Measurements from ENCODE around the gene PDZD2.
"Not testable (repeated sequence)": the region's sequence is repeated elsewhere in the genome, so short reads cannot be mapped to it uniquely, and the experiment has no call there.

The PDZD2 gene

DNA sequence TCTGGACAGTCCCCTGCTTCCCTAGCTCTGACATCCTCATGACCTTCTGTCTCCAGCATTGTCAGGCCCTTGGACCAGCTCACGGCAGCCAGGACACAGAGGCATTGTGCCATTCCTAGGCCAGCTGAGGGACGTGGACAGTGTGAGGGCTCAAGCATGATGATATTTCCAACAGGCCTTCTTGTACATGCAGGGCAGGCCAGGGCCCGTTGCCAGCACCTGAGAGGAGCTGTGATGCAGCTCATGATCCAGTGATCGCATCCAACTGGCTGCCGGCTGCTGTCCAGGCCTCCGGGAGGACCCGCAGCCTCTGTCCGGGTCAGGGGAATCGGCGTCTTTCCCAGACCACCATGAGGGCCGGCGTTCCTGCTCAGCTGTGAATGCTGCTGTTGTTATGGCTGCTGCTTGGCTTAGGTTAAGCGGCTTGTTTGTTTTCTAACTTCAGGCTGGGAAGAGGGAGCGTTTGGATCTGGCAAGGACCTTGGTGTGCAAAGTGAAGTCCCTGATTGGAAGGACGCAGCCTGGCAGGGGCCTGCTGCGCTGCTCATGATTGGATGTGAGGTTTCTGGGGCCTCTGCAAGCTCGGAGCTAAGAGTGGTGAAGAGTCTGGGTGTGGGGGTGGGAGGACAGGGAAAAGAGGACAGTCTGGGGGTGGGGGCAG is 53.8 kb downstream of the PDZD2 start:
- DNase-seq, result no peak

DNA sequence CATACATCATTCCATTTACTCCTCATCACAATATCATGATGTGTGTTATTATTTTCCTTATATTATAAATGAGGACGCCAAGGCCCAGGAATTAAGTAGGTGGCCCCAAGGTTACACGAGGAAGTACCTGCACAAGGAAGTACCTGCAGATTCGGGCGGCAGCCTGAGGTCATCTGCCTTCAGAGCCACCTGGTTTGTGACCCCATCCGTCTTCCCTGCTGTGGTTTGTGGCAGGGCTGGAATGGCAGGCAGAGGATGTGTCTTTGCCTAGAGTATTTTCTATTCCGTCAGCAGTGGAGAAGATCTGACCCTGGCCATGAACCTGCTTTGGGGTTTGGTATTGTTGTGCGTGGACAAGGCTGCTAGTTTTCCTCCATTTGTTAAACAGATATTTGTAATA is 59.7 kb downstream of the PDZD2 start:
- DNase-seq, result no peak

DNA sequence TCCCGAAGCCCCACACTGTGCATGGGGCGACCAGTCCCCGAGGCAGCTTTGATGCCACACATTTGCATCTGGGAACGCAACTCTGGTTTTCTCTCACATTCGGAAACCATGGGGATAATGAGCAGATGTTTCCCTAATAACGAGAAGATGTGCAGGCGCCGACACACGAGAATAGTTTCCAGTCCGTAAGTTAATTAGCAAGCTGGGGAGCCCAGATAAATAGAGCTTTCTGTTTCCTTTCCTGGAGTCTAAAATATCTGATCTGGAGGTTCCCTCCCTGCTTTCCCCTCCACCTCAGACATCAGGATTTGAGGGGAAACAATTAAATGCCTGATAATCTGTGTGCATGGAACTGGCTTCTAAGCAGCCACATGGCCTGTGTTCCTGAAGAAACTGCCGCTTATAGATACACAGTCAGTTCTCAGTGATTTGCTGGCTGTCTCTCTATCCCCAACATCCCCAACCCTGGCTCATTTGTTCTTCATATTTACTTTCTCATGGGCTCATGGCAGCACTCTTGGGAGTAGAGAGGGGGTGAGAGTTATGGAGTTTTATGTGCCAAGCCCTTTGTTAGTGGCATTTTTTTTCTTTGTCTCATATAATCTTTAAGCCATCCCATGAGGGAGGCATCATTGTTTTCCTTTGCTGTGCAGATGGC is 62.8 kb downstream of the PDZD2 start:
- no peak for DNase-seq

DNA sequence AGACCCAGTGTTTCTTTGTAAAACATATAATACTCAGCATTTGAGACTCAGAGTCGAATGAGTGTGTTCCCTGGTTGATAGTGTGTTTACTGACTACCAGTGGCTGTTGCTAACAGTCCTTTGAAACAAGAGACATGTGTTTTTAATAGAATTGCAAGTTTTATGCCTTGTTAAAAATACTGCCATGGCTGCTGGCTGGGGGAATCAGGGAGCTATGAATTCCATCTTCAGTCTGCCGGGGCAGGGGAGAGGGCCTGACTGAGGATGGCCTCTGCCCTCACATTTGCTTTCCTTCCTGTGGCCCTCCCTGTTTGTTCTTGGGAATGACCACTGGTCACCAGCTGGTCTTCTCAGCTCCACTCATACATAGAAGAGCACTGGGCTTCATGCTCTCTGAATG is 63.8 kb downstream of the PDZD2 start:
- DNase-seq, result no peak

DNA sequence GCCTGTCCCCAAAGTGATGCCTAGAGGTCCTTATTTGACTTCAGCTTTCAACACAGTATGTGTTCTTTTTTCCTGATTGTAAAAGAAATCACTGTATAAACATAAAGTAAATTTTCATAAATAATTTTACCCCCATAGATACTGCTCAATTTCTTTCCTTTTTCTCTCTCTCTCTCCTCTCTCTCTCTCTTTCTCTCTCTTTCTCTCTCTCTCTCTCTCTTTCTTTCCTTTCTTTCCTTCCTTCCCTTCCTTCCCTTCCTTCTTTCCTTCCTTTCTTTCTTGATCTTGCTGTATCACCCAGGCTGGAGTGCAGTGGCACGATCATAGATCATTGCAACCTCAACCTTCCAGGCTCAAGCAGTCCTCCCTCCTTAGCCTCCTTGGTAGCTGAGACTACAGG is 64.8 kb downstream of the PDZD2 start:
- no peak for DNase-seq

DNA sequence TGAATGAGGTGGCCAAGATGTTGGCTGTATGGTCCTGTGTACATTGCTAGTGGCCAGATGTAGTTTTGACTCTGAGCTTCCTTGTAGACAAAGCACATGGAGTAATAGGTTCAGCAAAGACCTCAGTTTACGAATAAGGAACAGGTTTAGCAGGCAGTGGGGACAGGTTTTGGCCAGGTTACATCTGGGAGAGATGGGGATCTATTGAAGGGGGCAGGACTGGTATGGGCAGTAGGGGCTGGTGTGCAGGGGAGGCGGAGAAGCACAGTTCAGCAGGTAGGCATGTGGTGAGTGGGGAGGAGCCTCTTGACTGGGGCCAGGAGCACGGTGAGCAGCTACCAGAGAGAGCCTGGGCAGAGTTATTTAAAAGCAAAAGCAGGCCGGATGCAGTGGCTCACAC is 67.3 kb downstream of the PDZD2 start:
- no peak for DNase-seq

DNA sequence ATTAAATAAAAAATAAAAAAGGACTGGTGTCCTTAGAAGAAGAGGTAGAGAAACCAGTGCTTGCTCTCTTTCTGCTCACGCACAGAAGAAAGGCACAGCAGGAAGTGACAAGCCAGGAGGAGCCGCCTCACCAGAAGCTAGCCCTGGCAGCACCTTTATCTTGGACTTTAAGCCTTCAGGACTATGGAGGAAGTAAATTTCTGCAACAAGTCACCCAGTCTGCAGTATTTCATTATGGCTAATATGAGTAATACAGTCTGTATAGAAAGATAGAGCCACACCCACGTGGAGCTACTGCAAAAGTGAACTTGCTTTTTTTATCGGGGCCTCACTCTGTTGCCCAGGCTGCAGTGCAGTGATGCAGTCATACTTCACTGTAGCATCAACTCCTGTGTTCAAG is 68.4 kb downstream of the PDZD2 start:
- DNase-seq, result no peak

DNA sequence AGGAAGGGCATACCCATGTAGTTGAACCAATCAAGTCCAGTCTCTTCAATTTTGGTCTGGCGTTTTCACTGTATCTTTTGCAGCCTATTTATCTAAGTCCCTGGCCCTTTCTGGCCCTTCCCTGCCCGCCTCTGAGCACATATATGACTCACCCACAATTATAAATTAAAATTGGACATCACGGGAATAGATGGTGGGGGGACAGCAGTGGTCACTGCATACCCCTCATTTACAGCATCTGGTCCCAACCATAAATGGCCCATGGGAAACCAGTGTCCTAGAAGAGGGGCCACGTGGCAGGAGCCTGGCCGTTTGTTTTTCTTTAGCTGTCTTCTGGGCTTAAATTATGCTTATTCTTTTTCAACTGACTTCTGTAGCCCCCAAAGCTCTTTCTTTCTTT is 69.2 kb downstream of the PDZD2 start:
- DNase-seq, result no peak

DNA sequence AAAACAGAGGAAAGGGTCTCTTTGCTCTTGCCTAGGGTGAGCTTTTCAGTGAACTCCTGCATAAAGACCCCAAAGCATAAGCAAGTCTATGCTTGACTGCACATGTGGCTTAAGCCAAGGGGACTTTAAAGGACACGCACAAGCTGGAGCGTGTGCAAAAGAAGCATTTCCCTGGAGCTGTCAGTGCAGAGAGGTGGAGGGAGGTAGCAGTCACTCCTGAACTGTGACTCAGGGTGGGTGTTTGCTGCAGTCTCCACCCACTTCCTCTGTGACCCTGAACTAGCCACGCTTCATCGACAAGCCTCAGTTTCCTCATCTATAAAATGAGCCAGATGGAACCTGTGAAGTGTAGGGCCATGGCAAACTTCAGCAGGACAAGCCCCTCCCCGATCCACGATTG is 72.4 kb downstream of the PDZD2 start:
- DNase-seq, result no peak

DNA sequence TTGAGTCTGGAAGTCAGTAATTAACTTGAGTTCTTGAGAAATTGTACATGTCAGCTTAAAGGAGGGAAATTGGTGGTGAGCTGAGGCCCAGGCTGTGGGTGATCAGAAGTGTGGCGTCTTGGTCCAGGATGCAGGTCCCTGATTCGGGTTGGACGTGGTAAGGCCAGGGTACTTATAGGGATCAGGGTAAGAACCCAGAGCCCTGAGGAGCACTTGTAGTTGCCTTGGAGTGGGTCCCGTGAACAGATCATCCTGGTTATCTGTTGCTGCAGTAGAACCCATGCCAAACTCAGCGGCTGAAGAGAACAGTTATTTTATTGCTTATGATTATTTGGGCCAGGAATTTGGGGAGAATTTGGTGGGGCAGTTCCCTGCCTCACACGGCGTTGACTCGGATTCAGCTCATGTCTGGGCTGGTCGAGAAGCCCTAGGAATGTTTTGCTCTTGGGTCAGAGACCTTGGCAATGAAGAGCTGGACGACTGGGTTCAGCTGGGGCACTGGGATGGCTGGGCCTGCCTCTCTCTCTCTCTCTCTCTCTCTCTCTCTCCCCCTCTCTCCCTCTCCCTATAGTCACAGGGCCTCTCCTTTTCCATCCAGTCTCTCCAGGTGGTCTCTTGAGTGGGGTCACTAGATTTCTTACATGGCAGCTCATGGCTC is 73.1 kb downstream of the PDZD2 start:
- DNase-seq, result no peak

DNA sequence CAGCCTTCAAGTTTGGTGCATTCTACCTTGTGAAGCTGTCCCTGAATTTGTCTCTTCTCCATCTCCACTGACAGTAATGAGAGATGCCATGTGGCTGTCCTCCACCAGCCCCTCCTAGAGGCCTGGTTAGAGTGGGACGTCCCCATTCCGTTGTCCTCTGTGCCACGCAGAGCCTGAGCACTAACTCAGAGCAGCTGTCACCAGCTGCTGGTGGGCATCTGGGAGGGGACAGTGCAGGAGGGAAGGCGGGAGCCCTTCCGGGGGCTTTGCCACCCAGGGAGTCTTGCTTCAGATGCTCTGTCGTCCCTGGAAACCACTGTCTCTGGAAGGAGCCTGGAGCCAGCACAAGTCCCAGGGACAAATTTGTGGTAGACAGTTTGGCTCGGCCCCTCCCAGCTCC is 78.6 kb downstream of the PDZD2 start:
- no peak for DNase-seq

DNA sequence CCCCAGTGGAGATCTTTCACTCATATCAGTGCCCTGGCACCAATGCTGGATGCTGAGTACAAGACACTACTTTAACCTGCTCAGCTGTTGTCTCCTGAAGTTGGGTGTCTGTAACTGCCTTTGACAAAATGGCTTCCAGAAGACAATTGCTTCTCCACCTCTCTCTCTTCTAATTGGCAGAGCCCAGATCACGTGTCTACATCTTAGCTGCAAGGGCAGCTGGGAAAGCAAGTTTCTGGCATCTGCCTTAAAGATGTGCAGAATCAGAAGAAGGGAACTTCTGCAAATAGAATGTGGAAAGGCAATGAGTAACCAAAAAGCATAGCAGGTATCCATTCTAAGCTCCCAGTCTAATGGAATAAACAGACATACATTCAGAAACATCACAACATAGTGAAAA is 81.1 kb downstream of the PDZD2 start:
- DNase-seq, result no peak

DNA sequence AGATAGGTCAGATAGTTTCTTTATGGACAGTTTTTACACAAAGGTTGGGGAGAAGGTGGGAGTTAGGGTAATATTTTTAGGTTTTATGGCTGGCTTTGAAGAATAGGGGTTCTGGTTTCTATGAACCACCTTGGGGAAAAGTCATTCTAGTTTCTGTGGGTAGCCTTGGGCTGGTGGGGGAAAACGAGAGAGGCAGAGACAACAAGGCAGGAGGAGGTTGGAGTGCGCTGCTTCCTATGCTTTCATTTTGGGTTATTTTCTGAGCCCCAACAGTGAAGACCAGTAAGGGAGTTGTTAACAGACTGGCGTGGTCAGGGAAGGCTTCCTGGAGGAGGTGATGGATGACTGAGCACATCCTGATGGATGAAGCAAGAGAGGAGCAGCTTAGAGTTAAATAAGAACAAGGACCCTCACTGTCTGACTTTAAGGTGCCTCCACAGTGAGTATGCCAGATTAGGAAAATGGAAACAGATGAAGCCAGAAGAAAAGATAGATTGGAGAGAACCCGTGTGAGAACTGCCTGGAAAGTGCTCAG is 81.9 kb downstream of the PDZD2 start:
- DNase-seq, result no peak

DNA sequence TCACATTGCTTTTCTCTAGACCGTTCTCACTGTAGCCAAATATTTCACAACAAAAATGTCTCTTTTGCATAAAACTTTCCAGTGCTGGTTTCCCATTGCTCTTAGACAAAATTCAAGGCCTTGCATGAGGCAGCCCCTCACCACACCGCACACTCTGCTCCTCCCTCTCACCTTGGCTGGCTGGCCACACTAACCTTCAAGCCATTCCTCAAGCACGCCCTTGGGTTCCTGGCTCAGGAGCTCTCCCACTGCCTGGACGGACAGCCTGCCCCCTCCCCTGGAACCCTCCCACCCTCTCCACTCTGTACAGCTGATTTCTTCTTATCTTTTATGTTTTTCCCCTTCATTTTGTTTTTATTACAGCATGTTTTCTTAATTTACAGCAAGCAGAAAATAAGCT is 83.2 kb downstream of the PDZD2 start:
- no peak for DNase-seq

DNA sequence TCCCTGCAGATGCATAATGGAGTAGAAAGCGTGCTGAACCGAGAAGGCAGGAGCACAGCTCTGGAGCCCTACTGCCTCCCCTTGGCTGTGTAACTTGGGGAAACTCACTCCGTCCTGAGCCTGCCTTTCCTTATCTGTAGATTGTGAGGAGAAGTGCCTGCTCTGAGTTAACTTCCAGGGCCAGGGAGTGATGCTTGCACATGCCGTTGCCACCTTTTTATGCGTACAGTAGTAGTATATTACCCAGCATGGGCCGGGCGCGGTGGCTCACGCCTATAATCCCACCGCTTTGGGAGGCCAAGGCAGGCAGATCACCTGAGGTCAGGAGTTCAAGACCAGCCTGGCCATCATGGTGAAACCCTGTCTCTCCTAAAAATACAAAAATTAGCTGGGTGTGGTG is 87.1 kb downstream of the PDZD2 start:
- DNase-seq, result no peak

DNA sequence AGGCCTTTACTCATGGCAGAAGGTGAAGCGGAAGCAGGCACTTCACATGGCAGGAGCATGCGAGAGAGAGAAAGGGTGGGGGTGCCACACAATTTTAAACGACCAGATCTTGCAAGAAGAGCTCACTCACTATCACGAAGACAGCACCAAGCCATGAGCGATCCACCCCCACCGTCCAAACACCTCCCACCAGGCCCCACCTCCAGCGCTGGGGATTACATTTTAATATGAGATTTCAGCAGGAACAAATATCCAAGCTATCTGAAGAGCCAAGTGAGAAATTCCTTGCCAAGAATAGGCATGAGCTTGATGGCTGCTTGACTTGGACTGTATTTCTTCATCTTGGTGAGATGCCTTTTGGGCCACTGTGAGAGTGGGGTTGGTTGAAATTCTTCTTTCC is 88.0 kb downstream of the PDZD2 start:
- DNase-seq, result no peak

DNA sequence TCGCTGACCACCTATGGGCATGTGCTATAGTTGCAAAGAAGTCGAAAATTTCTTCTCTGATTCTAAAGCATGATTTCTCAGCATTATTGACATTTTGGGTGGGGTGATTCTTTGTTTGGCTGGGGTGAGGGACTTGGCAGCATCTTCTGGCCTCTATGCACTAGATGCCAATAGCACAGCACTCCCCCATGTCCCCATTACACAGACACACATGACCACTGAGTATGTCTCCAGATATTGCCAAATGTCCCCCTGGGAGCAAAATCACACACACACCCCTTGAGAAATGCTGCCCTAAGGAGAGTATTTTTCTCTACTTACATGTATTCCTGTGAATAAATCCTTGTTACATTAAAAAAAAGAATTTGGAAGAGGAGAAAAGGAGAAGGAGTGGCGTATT is 89.1 kb downstream of the PDZD2 start:
- no peak for DNase-seq

DNA sequence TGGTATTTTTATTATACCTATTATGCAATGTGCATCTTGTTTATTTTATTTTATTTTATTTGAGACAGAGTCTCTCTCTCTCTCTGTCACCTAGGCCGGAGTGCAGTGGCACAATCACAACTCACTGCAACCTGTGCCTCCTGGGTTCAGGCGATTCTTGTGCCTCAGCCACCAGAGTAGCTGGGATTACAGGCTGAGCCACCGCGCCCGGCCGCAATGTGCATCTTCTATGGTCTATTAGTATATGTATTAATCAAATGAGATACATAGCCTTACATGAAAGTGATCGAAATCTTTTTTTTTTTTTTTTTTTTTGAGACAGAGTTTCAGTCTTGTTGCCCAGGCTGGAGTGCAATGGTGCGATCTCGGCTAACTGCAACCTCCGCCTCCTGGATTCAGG is 89.9 kb downstream of the PDZD2 start:
- not testable (repeated sequence) for DNase-seq

DNA sequence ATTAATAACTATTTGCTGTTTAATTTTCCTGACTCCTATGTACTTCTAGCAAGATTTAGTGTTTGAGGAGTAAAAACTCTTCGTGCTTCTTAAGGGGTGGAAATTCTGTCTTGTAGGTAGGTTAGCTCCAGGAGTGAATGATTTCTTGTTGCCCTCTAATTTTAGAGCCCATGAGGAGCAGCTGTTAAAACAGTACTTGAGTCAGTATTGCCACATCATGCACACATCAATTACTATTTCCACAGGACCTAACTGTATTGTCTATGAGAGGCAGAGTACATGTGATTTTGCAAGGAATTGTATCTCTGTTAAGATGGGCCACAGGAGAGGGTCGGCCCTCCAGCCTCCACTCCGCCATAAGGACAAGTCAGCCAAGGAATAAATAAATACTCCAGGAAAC is 91.2 kb downstream of the PDZD2 start:
- peak; percentile 7 for DNase-seq

DNA sequence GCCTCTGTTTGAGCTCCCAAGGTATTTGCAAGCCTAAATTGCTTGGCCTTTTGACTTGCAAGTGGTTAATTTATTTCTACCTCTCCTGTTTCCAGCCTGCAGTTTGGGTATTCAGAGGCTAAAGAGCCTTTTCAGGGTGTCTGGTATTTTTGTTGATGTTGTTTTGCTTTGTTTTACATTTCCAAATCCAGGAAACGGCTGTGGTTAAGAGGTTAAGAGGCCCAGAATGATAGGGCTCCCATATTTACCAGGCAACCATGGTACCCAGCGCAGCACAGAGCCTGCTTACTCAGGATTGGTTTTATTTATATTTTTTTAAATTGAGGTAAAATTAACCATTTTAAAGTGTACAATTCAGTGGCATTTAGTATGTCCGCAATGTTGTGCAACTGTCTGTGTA is 92.1 kb downstream of the PDZD2 start:
- DNase-seq, result no peak

DNA sequence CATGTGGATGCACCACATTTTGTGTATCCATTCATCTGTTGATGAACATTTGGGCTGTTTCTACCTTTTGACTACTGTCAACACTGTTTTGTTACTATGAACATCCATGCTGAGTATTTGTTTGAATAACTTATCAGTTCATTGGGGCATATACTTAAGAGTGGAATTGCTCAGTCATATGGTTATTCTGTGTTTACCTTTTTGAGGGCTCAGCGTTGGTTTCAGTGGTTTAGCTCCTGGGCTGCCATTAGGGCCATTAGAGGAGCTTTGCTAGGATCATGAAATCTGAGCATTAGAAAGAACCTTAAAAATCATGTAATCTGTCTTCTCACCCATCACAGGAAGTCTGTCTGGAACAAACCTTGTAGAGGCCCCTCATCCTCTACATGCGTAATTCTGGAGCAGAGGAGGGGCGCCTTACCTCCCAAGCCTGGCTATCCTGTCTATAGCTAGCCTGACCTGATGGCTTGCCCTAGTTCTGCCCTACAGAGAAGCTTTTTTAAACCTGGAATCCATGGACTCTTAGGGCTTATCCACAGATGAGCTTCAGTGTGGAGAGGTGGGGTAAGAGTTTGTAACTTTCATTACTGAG is 92.9 kb downstream of the PDZD2 start:
- no peak for DNase-seq

DNA sequence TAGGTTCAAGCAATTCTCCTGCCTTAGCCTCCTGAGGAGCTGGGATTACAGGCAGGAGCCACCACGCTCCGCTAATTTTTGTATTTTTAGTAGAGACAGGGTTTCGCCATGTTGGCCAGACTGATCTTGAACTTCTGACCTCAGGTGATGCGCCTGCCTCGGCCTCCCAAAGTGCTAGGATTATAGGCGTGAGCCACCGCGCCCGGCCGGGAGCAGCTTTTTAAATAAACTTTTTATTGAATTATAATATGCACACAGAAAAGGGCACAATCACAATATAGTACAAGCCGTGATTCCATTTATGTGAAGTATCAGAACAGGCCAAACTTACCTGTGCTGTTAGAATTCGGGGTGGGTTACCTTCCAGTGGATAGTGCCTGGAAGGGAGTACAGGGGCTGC is 93.9 kb downstream of the PDZD2 start:
- DNase-seq, result not testable (repeated sequence)

DNA sequence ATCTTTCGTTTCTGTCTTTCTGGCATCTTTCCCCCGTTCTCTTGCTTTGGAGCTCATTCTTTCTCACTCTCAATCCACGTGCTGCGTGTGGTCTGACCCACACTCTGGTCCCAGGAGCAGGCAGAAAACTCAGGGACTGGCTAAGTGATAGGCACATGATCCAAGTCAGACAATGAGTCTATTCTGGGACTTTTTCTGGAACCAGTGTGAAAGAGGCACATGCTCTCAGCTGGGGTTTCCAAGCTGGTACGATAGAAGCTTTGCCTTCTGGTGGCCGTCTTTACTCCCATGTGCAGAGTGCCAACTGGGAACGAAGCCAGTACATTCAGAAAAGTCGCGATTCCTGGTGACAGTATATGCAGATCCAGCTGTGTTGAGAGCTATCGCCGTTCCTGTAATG is 94.4 kb downstream of the PDZD2 start:
- no peak for DNase-seq

DNA sequence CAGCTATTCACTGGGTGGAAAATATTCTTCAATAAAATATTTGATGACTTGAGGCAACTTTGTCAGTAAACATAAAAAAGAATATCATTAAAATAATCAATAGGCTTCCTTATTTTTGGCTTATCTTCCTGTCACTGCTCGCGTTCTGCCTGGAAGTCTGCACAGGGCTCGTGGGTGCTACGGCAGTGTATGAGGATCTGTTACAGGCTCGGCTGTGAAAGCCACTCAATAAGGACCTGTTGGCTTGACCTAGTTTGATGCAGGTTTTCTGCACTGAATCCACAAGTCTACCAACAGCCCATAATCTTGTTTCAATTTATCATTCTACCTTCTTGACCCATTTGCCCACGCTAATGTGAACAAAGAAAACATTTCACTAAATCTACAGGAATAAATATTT is 97.2 kb downstream of the PDZD2 start:
- no peak for DNase-seq
